Adrenal gland (tissue), 5 donors: ENCODE measurements around the gene NCAM2.

Experiments
- POLR2A ChIP-seq, 2 donors: fragments of 450-650 bp; IDR thresholded peaks; one replicate each; pipeline ENCODE4 v1.6.1; 2017; ENCODE audit warnings: antibody characterized with exemption in 2 of 2, mild to moderate bottlenecking in 2 of 2, moderate library complexity in 1 of 2
- TF ChIP-seq, protein P1 (sequence below), 6 experiments: fragments of 450-650 bp in 4 of 6; fragments of 200-600 bp in 2 of 6; sonication (generic) in 1 of 6; IDR thresholded peaks; 1 replicate in 5 of 6; 2 replicates in 1 of 6; pipeline versions ENCODE4 v1.5.1 to v1.8.0; 2016 to 2021; ENCODE audit warnings: antibody characterized with exemption in 6 of 6, mild to moderate bottlenecking in 2 of 6, moderate library complexity in 1 of 6
- donor health status: DM: no; HTN: no; CAD: no.

DNA sequence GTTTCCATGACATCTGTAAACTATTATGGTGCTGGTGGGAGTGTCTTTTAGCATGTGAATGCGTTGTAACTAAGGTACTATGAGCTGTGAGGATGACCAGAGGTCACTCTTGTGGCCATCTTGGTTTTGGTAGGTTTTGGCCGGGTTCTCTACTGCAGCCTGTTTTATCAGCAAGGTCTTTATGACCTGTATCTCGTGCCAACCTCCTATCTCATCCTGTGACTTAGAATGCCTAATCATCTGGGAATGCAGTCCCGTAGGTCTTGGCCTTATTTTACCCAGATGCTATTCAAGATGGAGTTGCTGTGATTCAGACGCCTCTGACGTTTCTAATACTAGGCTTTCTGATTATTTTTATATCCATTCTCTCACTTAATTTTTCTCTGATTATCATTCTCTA lies 9.4 kb downstream of the NCAM2 start:
- TF ChIP-seq, protein P1, sequence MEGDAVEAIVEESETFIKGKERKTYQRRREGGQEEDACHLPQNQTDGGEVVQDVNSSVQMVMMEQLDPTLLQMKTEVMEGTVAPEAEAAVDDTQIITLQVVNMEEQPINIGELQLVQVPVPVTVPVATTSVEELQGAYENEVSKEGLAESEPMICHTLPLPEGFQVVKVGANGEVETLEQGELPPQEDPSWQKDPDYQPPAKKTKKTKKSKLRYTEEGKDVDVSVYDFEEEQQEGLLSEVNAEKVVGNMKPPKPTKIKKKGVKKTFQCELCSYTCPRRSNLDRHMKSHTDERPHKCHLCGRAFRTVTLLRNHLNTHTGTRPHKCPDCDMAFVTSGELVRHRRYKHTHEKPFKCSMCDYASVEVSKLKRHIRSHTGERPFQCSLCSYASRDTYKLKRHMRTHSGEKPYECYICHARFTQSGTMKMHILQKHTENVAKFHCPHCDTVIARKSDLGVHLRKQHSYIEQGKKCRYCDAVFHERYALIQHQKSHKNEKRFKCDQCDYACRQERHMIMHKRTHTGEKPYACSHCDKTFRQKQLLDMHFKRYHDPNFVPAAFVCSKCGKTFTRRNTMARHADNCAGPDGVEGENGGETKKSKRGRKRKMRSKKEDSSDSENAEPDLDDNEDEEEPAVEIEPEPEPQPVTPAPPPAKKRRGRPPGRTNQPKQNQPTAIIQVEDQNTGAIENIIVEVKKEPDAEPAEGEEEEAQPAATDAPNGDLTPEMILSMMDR (IDR thresholded peaks at IDR 0.05): no peak
- TF ChIP-seq POLR2A (IDR thresholded peaks at IDR 0.05): peak in 1 of 2 donors; percentile 37
